Activated T-helper 9 cell treated with anti-CD3 and anti-CD28 coated beads, Interleukin-2, amount 50 U/mL, for 16 hours (primary cell): Measurements from ENCODE around the gene LIPE.

Source experiments
- DNase-seq: peaks from one replicate; pipeline ENCODE4 v3.0.0-alpha.2; 2020; ENCODE audit warnings: low read depth

LIPE gene

DNA sequence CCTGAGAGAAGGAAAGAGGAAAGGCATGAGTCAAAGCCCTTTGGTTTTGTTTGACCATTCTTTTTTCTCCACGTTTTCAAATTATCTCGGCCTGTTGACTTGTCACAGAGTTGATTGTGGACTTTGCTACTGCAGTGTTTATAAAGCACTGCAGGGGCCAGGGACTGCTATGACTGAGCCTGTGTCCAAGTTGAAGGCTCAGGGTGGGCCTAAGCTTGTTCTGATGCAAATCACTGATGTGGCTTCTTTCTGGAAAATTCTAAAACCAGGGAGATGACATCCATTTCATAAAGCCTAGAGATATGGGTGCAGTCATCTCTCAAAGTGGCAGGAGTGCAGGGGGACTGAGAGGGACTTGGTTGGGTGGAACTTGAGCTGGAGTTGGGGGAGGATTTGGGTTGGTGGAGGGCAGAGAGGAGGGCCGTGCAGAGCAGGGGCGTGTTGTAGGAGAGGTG is 16.8 kb upstream of the LIPE start:
- no peak for DNase-seq

GRCh38 chr19:42442833-42443232 is 15.6 kb upstream of the LIPE start, which contains the start of gene CXCL17:
Gene CXCL17 (minus strand): TSS chr19:42442946. CDS start chr19:42442832, 114 bp downstream.
- no peak for DNase-seq

- DNase-seq, result no peak
Observed at GRCh38 chr19:42441049-42441445, 13.9 kb upstream of the LIPE start.

DNA sequence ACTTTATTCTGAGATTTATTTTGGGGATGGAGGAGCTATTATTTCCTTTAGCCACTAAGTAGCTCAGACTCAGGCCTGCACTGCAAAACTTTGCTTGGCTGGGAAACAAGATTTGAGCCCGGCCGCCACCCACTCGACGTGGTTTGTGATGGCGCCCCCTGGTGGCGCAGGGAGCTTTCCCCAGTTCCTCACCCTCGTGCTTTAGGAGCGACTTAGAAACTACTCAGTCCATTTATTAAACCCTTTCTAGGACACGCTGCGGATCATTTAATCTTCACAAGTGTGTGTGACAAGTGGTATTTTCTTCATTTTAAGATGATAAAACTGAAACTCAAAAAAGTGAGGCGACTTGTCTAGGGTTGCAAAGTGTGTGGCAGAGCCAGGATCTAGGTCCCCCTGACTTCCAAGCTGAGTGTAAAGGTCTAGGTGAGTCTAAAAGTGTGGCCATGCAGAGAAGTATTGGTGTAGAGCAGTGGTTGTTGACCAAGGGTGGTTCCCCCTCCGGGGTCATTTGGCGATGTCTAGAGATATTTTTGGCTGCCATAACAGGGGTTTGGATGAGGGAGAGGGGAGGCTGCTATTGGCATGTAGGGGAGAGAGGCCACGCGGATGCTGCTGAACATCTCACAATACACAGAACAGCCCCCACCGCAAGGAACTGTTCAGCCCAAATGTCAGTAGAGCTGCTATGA is 13.3 kb upstream of the LIPE start:
- peak; percentile 72 for DNase-seq

- no peak for DNase-seq
Observed at GRCh38 chr19:42436006-42436405, 8.8 kb upstream of the LIPE start.

DNA sequence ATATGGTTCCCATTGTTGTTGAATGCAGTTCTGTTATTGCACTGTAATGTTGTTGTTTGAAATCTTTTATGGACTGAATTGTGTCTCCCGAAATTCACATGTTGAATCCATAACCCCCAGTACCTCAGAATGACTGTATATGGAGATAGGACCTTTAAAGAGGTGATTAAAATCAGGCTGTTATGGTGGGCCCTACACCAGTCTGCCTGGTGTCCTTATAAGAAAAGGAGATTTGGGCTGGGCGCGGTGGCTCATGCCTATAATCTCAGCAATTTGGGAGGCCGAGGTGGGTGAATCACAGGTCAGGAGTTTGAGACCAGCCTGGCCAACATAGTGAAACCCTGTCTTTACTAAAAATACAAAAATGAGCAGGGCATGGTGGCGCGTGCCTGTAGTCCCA is 8.1 kb upstream of the LIPE start:
- no peak for DNase-seq

DNA sequence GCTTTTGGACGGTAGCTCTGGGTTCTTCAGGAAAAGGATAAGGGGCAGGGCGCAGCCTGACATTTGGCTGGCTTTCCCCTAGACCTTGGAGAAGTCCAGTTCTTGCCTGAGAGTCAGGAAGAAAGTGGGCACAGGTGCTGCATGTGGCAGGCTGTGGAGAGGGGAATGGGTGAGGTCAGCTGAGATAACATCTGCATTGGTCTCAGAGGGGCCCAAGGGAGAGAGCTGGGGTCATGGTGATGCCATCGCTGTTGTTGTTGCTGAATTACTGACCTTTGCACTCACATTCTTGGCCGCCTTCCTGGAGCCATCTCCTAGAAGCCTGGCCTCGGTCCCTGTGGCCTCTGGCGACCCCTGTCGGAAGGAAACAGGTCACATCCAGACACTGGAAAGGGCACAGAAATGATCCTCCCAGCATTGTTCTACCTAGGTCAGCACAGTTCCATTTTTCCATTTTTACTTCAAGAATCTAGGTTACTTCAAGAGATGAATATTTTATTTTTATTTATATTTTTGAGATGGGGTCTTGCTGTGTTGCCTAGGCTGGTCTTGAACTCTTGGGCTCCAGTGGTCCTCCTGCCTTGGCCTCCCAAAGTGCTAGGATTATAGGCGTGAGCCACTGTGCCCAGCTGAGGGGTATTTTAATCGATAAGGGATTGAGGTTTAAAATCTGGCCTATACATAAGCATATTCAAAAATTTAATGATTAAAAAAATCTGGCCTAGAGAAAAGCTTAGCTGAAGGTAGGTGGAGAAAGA is 6.5 kb upstream of the LIPE start:
- peak; percentile 57 for DNase-seq

GRCh38 chr19:42431486-42431885 is 4.3 kb upstream of the LIPE start:
- DNase-seq, result no peak

GRCh38 chr19:42428676-42429075 is 1.5 kb upstream of the LIPE start:
- no peak for DNase-seq

DNA sequence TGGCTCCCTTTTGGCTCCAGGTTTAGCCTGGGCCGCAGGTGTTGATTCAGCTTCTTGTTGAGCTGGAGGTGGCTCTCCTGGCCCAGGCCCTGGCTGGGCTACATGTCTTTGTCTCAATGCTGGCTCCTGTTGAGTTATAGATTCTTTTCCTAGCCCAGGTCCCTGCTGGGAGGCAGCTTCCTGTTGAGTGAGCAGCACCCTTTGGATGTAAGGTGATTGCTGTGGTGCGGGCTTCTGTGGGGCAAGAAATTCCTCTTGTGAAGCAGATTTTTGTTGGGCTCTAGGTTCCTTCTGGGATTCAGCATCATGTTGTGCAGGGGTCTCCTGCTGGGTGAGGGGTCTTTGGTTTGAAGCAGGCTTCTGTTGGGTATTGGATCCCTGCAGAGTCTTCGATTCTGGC is 545 bp downstream of the LIPE start:
- DNase-seq, result no peak

- DNase-seq, result no peak
Observed at GRCh38 chr19:42424712-42425131, 2.5 kb downstream of the LIPE start.

DNA sequence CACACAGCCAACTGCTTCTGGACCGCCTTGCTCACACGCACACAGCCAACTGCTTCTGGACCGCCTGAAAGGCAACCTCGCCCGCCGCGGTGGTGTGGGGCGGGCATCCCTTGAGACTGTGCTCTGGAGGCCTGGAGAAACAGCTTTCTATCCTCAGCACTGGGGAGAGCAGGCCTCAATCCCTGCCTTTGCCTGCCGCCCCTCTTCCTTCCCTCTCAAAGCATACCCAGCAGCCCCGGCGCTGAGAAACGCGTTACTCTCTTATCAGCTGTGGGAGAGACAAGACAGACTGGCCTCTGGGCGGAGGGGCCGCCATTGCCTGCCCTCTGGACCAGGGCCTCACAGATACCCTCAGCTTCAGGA is 2.9 kb downstream of the LIPE start:
- DNase-seq, result no peak

DNA sequence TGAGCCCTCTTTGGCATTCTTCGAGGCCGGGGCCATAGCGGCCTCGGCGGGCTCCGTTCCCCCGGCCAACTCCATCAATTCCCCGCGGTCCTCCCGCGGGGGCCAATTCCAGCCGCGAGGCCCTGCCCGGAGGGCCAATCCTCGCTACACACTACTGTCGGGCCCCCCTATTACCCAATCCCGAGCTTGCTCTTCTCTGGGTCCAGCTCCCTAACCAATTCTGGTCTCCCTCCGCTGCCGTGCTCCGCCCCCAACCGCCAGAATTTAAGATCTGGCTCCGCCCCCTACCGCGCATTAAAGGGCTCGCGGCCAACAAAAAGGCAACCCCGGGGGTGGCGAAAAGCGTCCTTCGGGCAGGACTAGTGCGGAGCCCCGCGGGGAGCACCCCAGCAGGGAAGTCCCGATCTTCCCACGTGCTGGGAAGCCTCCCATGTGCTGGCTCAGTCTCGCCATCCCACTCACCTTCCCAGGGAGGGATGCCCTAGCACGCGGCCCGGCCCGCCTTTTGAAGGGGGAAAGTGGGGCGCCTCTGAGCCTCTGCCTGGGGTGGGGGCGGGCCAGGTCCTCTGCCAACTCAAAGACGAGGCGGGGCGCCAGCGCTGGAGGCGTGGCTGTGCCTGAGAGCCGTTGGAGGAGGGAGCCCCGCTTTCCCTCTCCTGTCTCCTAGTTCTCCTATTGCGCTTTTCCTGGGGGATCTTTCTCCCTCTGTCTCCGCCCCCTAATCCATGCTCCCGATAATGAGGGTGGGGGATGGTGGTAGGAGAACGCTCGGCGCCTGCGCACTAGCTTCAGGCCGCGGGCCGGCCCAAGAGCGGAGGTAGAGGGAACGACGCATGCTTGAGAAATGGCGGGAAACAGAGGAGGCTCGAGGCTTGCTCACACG is 3.5 kb downstream of the LIPE start:
- DNase-seq, result peak; percentile 91

- DNase-seq, result peak; percentile 30
Observed at GRCh38 chr19:42422901-42423461, 4.2 kb downstream of the LIPE start.

GRCh38 chr19:42422092-42422900 is 4.9 kb downstream of the LIPE start:
- DNase-seq, result no peak

DNA sequence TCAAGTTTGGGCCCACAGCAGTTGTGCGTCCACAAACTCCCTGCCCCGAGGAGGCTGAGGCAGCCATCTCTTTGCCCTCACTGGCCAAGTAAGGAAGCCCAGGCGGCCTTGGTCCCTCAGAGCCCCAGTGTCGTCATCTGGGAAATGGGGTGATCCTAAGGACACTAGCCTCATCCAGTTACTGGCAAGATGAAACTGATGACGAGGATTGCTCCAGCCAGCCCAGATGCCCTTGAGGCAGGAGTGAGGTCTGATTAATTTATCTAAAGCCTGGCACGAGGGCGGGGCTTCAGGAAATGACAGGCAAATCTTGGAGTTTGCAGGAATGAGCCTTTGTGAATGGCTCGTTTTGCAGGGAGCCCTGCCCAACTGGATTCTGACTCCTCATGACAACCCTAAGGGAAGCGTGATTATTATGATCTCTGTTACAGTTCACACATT is 5.6 kb downstream of the LIPE start:
- no peak for DNase-seq

GRCh38 chr19:42421101-42421500 is 6.1 kb downstream of the LIPE start:
- no peak for DNase-seq

- DNase-seq, result peak; percentile 68
Observed at GRCh38 chr19:42420055-42420544, 7.1 kb downstream of the LIPE start.

- no peak for DNase-seq
Observed at GRCh38 chr19:42419309-42419708, 7.9 kb downstream of the LIPE start.

- no peak for DNase-seq
Observed at GRCh38 chr19:42412661-42413076, 14.5 kb downstream of the LIPE start.

- no peak for DNase-seq
Observed at GRCh38 chr19:42412227-42412626, 15.0 kb downstream of the LIPE start.
